SK-MEL-5 (cell line): ENCODE data around the gene ITGAL. TPM values are rescaled to one million over a fixed set of nuclear protein-coding genes. Genes with fewer than 3 reads are reported as not detected.

Experiments
- DNase-seq: peaks from one replicate; pipeline ENCODE4 v3.0.0-alpha.2; 2016; ENCODE audit warnings: low read depth, low spot score
- in situ Hi-C: cut with HindIII; loops from 2 replicates; pipeline ENCODE4 v1.10.0; 2016; ENCODE audit warnings: low sequenced_read_pairs, high pct_unique_total_duplicates, low pct_unique_long_range_greater_than_20kb
- total RNA-seq: library from RNA; depleted of rRNA; stranded (reverse); fragments of >200 nt; shearing (Covaris generic); gene quantifications from 2 replicates; pipeline ENCODE4 v1.2.3, GENCODE V29; 2014

Gene ITGAL
- total RNA-seq, 1 experiment from 2014 or later = not detected

- DNase-seq = no peak
- in situ Hi-C loops = no loop called here
Observed at GRCh38 chr16:30551781-30552180, 79.2 kb downstream of the ITGAL start.

- DNase-seq = no peak
Observed at GRCh38 chr16:30552956-30553355, 80.4 kb downstream of the ITGAL start.

GRCh38 chr16:30553393-30553899, 80.9 kb downstream of the ITGAL start:
- no peak for DNase-seq
- in situ Hi-C loops = no loop called here

More at GRCh38 chr16:30552956-30553355, 80.4 kb downstream of the ITGAL start:
- in situ Hi-C loops = no loop called here

GRCh38 chr16:30554557-30555314, 82.2 kb downstream of the ITGAL start:
- no peak for DNase-seq
- in situ Hi-C loops = no loop called here

- DNase-seq = no peak
- in situ Hi-C loops = no loop called here
Observed at GRCh38 chr16:30555315-30556124, 83.0 kb downstream of the ITGAL start.

- in situ Hi-C loops = no loop called here
- DNase-seq = no peak
Observed at GRCh38 chr16:30556125-30556473, 83.6 kb downstream of the ITGAL start.

- in situ Hi-C loops = no loop called here
- DNase-seq = no peak
Observed at GRCh38 chr16:30557707-30557956, 85.1 kb downstream of the ITGAL start.

GRCh38 chr16:30557957-30558788, 85.6 kb downstream of the ITGAL start, which contains the start of gene ZNF764:
TSS of gene ZNF764 (minus strand) at chr16:30558374. CDS start at chr16:30558182, 192 bp downstream.
- peak; percentile 97 for DNase-seq
- in situ Hi-C loops = no loop called here

GRCh38 chr16:30558789-30559377, 86.3 kb downstream of the ITGAL start:
- no peak for DNase-seq
- in situ Hi-C loops = no loop called here

- no peak for DNase-seq
- in situ Hi-C loops = no loop called here
Observed at GRCh38 chr16:30559690-30560089, 87.1 kb downstream of the ITGAL start.

GRCh38 chr16:30561089-30561816, 88.7 kb downstream of the ITGAL start:
- in situ Hi-C loops = no loop called here
- no peak for DNase-seq

GRCh38 chr16:30562021-30562420, 89.5 kb downstream of the ITGAL start:
- no peak for DNase-seq
- in situ Hi-C loops = no loop called here

GRCh38 chr16:30565526-30565925, 93.0 kb downstream of the ITGAL start:
- in situ Hi-C loops = no loop called here
- no peak for DNase-seq

GRCh38 chr16:30565984-30566383, 93.4 kb downstream of the ITGAL start:
- in situ Hi-C loops = no loop called here
- no peak for DNase-seq

GRCh38 chr16:30566531-30566930, 94.0 kb downstream of the ITGAL start:
- in situ Hi-C loops = no loop called here

GRCh38 chr16:30567160-30567990, 94.8 kb downstream of the ITGAL start:
- no peak for DNase-seq
- in situ Hi-C loops = no loop called here

More at GRCh38 chr16:30566531-30566930, 94.0 kb downstream of the ITGAL start:
- DNase-seq = no peak
